SK-N-MC (cell line): ENCODE results near the gene MCOLN2.
"Not testable (repeated sequence)": the region's sequence is repeated elsewhere in the genome, so short reads cannot be mapped to it uniquely, and the experiment has no call there.

Experiments
- DNase-seq: peaks from one replicate; pipeline ENCODE4 v3.0.0-alpha.2; 2011; ENCODE audit warnings: low read depth, low spot score
- H3K27ac ChIP-seq: fragments of 200-600 bp; sonication (generic); 2 replicates; pipeline ENCODE4 v1.5.1; 2016; ENCODE audit warnings: mixed run types
- H3K36me3 ChIP-seq: fragments of 200-600 bp; sonication (generic); 2 replicates; pipeline ENCODE4 v1.6.1; 2017; ENCODE audit warnings: antibody characterized with exemption, low read length, mixed read lengths; ENCODE audit not compliant: insufficient read depth
- H3K4me3 ChIP-seq: fragments of 200-600 bp; sonication (generic); 2 replicates; pipeline ENCODE4 v1.5.1; 2016
- H3K9ac ChIP-seq: fragments of 200-600 bp; sonication (generic); 2 replicates; pipeline ENCODE4 v1.8.0; 2017; ENCODE audit warnings: mixed run types, mixed read lengths; ENCODE audit not compliant: insufficient read length
- H3K9me3 ChIP-seq: fragments of 200-600 bp; sonication (generic); 2 replicates; pipeline ENCODE4 v1.6.1; 2017; ENCODE audit warnings: low read depth, mild to moderate bottlenecking, antibody characterized with exemption, low read length, moderate library complexity, mixed read lengths
- EZH2 ChIP-seq: fragments of 200-600 bp; sonication (generic); IDR thresholded peaks from one replicate; pipeline ENCODE4 v1.6.1; 2017; ENCODE audit warnings: antibody characterized with exemption
- FOXP2 ChIP-seq: optimal IDR thresholded peaks from 2 replicates; pipeline ENCODE3; 2011; ENCODE audit warnings: mild to moderate bottlenecking, moderate library complexity; ENCODE audit not compliant: insufficient read depth; ENCODE audit errors: extremely low read length, control extremely low read depth
- POLR2AphosphoS5 ChIP-seq: IDR thresholded peaks from 2 replicates; pipeline ENCODE4 v1.6.1; 2012; ENCODE audit warnings: mild to moderate bottlenecking, low read depth, low read length, borderline replicate concordance

MCOLN2 gene

DNA sequence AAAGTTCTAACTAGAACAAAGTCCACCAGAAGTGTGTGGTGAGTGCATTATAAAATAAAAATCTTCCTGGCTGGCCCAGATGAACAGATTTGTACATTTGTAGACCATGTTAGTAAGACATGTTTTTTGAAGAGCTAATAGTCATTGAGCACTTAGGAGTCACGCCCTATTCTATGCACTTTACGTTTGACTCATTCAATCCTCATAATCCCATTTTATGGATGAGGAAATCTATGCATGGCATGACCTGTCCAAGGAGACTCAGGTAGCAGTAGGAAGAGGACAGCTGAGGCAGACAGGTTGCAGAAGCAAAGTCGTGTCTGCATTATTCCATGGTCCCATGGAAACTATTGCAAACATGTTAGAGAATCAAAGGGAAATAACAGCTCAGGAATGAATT lies 73.6 kb downstream of the MCOLN2 start:
- Histone ChIP-seq H3K9ac (no peak overlapping the region), H3K9me3 (no peaks in the 10 kb centered on the region), H3K36me3 (no peaks in the 10 kb centered on the region), H3K27ac (no peak overlapping the region), H3K4me3 (no peak overlapping the region)
- TF ChIP-seq EZH2 = no peak
- no peak for TF ChIP-seq FOXP2
- no peak for TF ChIP-seq POLR2AphosphoS5
- DNase-seq = no peak

DNA sequence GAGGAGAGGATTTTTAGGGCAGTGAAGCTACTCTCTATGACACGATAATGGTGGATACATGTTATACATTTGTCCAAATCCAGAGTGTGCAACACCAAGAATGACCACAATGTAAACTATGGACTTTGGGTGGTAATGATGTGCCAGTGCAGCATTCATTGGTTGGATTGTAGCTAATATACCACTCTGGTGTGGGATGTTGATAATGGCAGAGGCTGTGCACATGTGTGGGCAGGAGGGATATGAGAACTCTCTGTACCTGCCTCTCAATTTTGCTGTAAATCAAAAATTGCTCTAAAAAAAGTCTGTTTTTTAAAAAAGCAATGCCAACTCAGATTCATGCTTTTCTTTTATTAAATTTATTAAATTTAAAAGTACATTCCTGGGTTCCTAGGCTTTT lies 76.8 kb downstream of the MCOLN2 start:
- no peaks in the 10 kb centered on the region for H3K9me3 ChIP-seq
- no peak overlapping the region for H3K27ac ChIP-seq
- DNase-seq = no peak
- H3K9ac ChIP-seq = no peak overlapping the region
- H3K36me3 ChIP-seq = no peaks in the 10 kb centered on the region
- no peak overlapping the region for H3K4me3 ChIP-seq
- TF ChIP-seq POLR2AphosphoS5 (no peak), EZH2 (no peak), FOXP2 (no peak)

DNA sequence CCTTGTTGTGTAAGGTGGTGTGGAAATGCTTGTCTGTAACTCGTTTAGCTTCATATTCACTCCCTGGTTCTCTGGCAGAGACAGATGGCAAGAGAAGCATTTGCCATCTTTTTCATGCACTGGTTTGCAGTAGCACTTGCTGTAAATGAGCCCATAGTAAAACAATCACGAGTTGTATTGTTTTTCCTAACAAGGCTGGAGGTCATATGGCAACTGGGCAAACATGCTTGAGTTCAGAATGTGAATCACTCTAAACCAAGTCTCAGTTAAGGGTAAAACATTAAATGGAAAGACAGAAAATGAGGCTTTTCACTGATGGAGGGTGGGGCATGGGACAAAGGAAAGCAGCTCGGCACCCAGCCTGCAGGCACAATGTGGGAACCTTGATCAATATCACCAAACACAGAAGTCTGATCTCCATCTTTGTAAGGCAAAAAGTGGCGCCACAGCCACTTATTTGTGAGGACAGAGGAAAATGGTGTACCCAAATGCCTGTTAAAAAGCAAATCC lies 77.4 kb downstream of the MCOLN2 start:
- Histone ChIP-seq H3K27ac (no peak overlapping the region), H3K4me3 (no peak overlapping the region), H3K9ac (no peak overlapping the region), H3K36me3 (no peaks in the 10 kb centered on the region), H3K9me3 (no peaks in the 10 kb centered on the region)
- no peak for DNase-seq
- TF ChIP-seq EZH2 (no peak), FOXP2 (no peak), POLR2AphosphoS5 (no peak)

DNA sequence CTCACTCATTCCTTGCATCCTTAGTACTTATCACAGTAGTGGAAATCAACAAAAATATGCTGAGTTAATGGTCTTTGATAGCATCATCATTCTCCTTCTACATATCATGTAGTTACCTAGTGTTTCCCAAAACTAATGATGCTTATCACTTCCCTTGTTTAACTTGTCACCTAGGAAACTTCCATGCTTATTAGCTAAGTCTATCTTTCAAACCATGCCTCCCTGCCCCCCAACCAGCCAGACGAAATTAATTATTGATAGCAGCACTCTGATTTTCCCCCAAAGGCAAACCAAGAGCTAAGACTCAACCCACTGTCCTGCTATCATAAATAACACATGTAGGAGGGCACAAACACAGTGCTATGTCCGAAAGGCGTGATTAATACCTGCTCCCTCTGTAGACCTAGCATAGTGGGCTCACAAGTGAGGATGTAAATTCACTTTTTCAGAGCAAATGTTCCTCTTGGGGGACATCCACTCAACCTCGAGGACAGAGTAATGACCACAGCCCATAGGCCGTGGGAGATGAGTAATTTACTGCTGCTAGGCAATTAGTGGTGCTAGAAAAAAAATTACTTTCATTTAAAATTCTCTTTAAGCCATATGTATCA lies 78.1 kb downstream of the MCOLN2 start:
- TF ChIP-seq FOXP2 (no peak), EZH2 (no peak)
- no peak for DNase-seq
- Histone ChIP-seq H3K9me3 (no peaks in the 10 kb centered on the region), H3K27ac (no peak overlapping the region), H3K4me3 (no peak overlapping the region), H3K36me3 (no peaks in the 10 kb centered on the region), H3K9ac (no peak overlapping the region)

GRCh38 chr1:84916897-84917296 lies 80.0 kb downstream of the MCOLN2 start:
- Histone ChIP-seq H3K4me3 (no peak overlapping the region), H3K9ac (no peak overlapping the region), H3K36me3 (no peaks in the 10 kb centered on the region), H3K9me3 (no peaks in the 10 kb centered on the region), H3K27ac (no peak overlapping the region)
- TF ChIP-seq FOXP2 = no peak
- no peak for TF ChIP-seq EZH2
- TF ChIP-seq POLR2AphosphoS5 = no peak
- DNase-seq = no peak

- DNase-seq = no peak
- H3K27ac ChIP-seq = no peak overlapping the region
- no peaks in the 10 kb centered on the region for H3K36me3 ChIP-seq
- H3K9ac ChIP-seq = no peak overlapping the region
- TF ChIP-seq FOXP2 (no peak), EZH2 (no peak), POLR2AphosphoS5 (no peak)
- H3K4me3 ChIP-seq = no peak overlapping the region
- H3K9me3 ChIP-seq = no peaks in the 10 kb centered on the region
These were observed 83.4 kb downstream of the MCOLN2 start for GRCh38 chr1:84913555-84913892.

DNA sequence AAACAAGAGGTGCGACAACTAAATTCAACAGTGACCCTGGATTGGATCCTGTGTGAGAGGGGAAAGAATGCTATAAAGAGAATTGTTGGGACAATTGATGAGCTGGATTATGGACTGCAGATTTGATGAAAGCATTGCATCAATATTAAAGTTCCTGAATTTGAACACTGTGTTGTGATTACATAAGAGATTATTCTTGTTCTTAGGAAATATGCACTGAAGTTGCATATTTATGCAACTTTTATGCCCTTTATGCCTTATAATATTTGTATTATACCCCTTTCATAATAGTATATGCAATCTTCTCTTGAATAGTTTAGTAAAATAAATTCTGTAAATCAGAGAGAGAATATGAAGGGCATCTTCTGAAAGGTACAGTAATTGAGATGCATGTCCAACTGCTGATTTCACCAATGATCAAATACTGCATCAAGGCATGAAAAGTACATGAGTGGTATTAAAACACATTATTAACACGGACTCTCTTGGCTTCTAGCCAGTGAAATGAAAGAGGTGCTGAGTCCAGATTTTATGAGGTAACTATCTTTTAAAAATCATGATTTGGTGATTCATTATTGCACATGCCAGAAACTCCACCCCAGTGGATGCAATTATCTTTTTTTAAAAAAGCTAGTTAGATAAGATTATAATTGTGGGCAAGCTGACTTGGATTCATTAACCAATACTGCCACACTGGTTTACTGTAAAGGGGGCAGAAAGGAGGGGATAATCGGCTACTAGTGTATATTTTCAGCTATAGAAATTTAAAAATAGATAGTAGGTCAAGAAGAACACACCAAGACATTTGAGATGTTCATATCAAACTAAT lies 84.0 kb downstream of the MCOLN2 start:
- DNase-seq = no peak
- H3K9me3 ChIP-seq = no peaks in the 10 kb centered on the region
- no peak overlapping the region for H3K9ac ChIP-seq
- H3K36me3 ChIP-seq = no peaks in the 10 kb centered on the region
- H3K4me3 ChIP-seq = no peak overlapping the region
- H3K27ac ChIP-seq = no peak overlapping the region
- no peak for TF ChIP-seq FOXP2
- no peak for TF ChIP-seq EZH2
- TF ChIP-seq POLR2AphosphoS5 = no peak

DNA sequence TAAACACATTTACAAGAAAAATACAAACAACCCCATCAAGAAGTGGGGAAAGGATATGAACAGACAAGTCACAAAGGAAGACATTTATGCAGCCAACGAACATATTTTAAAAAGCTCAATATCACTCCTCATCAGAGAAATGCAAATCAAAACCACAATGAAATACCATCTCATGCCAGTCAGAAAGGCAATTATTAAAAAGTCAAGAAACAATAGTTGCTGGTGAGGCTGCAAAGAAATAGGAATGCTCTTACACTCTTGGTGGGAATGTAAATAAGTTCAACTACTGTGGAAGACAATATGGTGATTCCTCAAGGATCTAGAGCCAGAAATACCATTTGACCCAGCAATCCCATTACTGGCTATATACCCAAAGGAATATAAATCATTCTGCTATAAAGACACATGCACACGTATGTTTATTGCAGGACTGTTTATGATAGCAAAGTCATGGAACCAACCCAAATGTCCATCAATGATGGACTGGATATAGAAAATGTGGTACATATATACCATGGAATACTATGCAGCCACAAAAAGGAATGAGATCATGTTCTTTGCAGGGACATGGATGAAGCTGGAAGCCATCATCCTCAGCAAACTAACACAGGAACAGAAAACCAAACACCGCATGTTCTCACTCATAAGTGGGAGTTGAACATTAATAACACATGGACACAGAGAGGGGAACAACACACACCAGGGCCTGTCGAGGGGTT lies 88.0 kb downstream of the MCOLN2 start:
- H3K9me3 ChIP-seq, DNase-seq, H3K36me3 ChIP-seq, H3K9ac ChIP-seq, H3K27ac ChIP-seq, H3K4me3 ChIP-seq: not testable (repeated sequence)
